ENCODE results near the gene RIPOR2.

Gene RIPOR2

GRCh38 chr6:24935366-24936152 lies at the start of gene RIPOR2:
TSS of gene RIPOR2 (minus strand) at chr6:24935960. CDS start at chr6:24935898, 62 bp downstream.
- DNase-seq (ENCODE audit: low spot score) = no peak

- DNase-seq (ENCODE audit: low spot score) = no peak
Measured at GRCh38 chr6:24985323-24985722, 49.6 kb upstream of the RIPOR2 start.

- DNase-seq (ENCODE audit: low spot score) = no peak
Measured at GRCh38 chr6:24982231-24982630, 46.5 kb upstream of the RIPOR2 start.

GRCh38 chr6:24981386-24981760 lies 45.6 kb upstream of the RIPOR2 start:
- no peak for DNase-seq (ENCODE audit: low spot score)

GRCh38 chr6:24980507-24981385 lies 45.0 kb upstream of the RIPOR2 start:
- no peak for DNase-seq (ENCODE audit: low spot score)

- DNase-seq (ENCODE audit: low spot score) = no peak
Measured at GRCh38 chr6:24979176-24979575, 43.4 kb upstream of the RIPOR2 start.

GRCh38 chr6:24974182-24975171 lies 38.7 kb upstream of the RIPOR2 start:
- no peak for DNase-seq (ENCODE audit: low spot score)

- DNase-seq (ENCODE audit: low spot score) = no peak
Measured at GRCh38 chr6:24972311-24972958, 36.7 kb upstream of the RIPOR2 start.

- no peak for DNase-seq (ENCODE audit: low spot score)
Measured at GRCh38 chr6:24971067-24971466, 35.3 kb upstream of the RIPOR2 start.

GRCh38 chr6:24969343-24969860 lies 33.6 kb upstream of the RIPOR2 start:
- no peak for DNase-seq (ENCODE audit: low spot score)

GRCh38 chr6:24968783-24969182 lies 33.0 kb upstream of the RIPOR2 start:
- DNase-seq (ENCODE audit: low spot score) = no peak

GRCh38 chr6:24967211-24967610 lies 31.5 kb upstream of the RIPOR2 start:
- no peak for DNase-seq (ENCODE audit: low spot score)

- no peak for DNase-seq (ENCODE audit: low spot score)
Measured at GRCh38 chr6:24966381-24966780, 30.6 kb upstream of the RIPOR2 start.

- DNase-seq (ENCODE audit: low spot score) = no peak
Measured at GRCh38 chr6:24963887-24964570, 28.3 kb upstream of the RIPOR2 start.

- no peak for DNase-seq (ENCODE audit: low spot score)
Measured at GRCh38 chr6:24963339-24963738, 27.6 kb upstream of the RIPOR2 start.

GRCh38 chr6:24961852-24962251 lies 26.1 kb upstream of the RIPOR2 start:
- no peak for DNase-seq (ENCODE audit: low spot score)

GRCh38 chr6:24960991-24961475 lies 25.3 kb upstream of the RIPOR2 start:
- DNase-seq (ENCODE audit: low spot score) = no peak

- DNase-seq (ENCODE audit: low spot score) = no peak
Measured at GRCh38 chr6:24959319-24959718, 23.6 kb upstream of the RIPOR2 start.

- no peak for DNase-seq (ENCODE audit: low spot score)
Measured at GRCh38 chr6:24957199-24957598, 21.4 kb upstream of the RIPOR2 start.

GRCh38 chr6:24953726-24954125 lies 18.0 kb upstream of the RIPOR2 start:
- DNase-seq (ENCODE audit: low spot score) = no peak

All from kidney tubule cell (primary cell).